HepG2 (cell line): Measurements from ENCODE around the gene APOC4. TPM values are rescaled to one million over a fixed set of nuclear protein-coding genes. Genes with fewer than 3 reads are reported as not detected.
A peak's percentile ranks its signal among the peaks of the same experiment; 100 is the strongest.

Experiments
- BRCA1 ChIP-seq: sonication (generic); formaldehyde crosslinking; IDR thresholded peaks from 2 replicates; pipeline ENCODE4 v1.4.0; 2020; ENCODE audit warnings: missing genetic modification reagents
- HMGA1 ChIP-seq: sonication (generic); formaldehyde crosslinking; conservative IDR thresholded peaks from 2 replicates; pipeline ENCODE4 v1.4.0; 2020; ENCODE audit warnings: missing genetic modification reagents
- IKZF4 ChIP-seq: sonication (generic); formaldehyde crosslinking; IDR thresholded peaks from 2 replicates; pipeline ENCODE4 v1.5.1; 2020; ENCODE audit warnings: borderline replicate concordance, mild to moderate bottlenecking, low read depth, missing genetic modification reagents; ENCODE audit errors: not compliant biosample characterization
- NFYC ChIP-seq: IDR thresholded peaks from 2 replicates; pipeline ENCODE4 v1.6.1; 2016; ENCODE audit warnings: missing genetic modification reagents, missing compliant biosample characterization
- NR2F1 ChIP-seq, 2 experiments: fragments of 450-650 bp in 1 of 2; formaldehyde crosslinking in 1 of 2; IDR thresholded peaks; 2 replicates each; pipeline versions ENCODE4 v1.5.0 to v1.6.1; 2016 to 2020; ENCODE audit warnings: mild to moderate bottlenecking in 1 of 2, missing compliant biosample characterization in 1 of 2, missing genetic modification reagents in 1 of 2, moderate library complexity in 1 of 2
- NR3C1 ChIP-seq: sonication (generic); formaldehyde crosslinking; IDR thresholded peaks from 2 replicates; pipeline ENCODE4 v1.4.0; 2020; ENCODE audit warnings: missing genetic modification reagents
- POGZ ChIP-seq: sonication (generic); formaldehyde crosslinking; IDR thresholded peaks from 2 replicates; pipeline ENCODE4 v1.4.0; 2020; ENCODE audit warnings: mild to moderate bottlenecking, missing genetic modification reagents
- RARA ChIP-seq: IDR thresholded peaks from 2 replicates; pipeline ENCODE4 v1.6.1; 2016; ENCODE audit warnings: missing genetic modification reagents, missing compliant biosample characterization
- SIN3B ChIP-seq: fragments of 150-350 bp; IDR thresholded peaks from 2 replicates; pipeline ENCODE4 v1.6.1; 2014; ENCODE audit warnings: low read length
- YEATS4 ChIP-seq: sonication (generic); formaldehyde crosslinking; IDR thresholded peaks from 2 replicates; pipeline ENCODE4 v1.4.0; 2020; ENCODE audit warnings: missing genetic modification reagents, borderline replicate concordance
- ZFP41 ChIP-seq: sonication (generic); formaldehyde crosslinking; IDR thresholded peaks from 2 replicates; pipeline ENCODE4 v1.4.0; 2020; ENCODE audit warnings: mild to moderate bottlenecking, missing genetic modification reagents, borderline replicate concordance
- ZNF142 ChIP-seq: sonication (generic); formaldehyde crosslinking; IDR thresholded peaks from 2 replicates; pipeline ENCODE4 v1.4.0; 2020; ENCODE audit warnings: missing genetic modification reagents
- ZNF274 ChIP-seq: sonication (generic); formaldehyde crosslinking; IDR thresholded peaks from 2 replicates; pipeline ENCODE4 v1.5.1; 2020; ENCODE audit warnings: mild to moderate bottlenecking, missing genetic modification reagents
- ZNF609 ChIP-seq: sonication (generic); formaldehyde crosslinking; IDR thresholded peaks from 2 replicates; pipeline ENCODE4 v1.4.0; 2020; ENCODE audit warnings: mild to moderate bottlenecking, missing genetic modification reagents, borderline replicate concordance
- ZNF891 ChIP-seq: sonication (generic); formaldehyde crosslinking; IDR thresholded peaks from 2 replicates; pipeline ENCODE4 v1.5.0; 2020; ENCODE audit warnings: mild to moderate bottlenecking, missing genetic modification reagents
- ZSCAN25 ChIP-seq: sonication (generic); formaldehyde crosslinking; IDR thresholded peaks from 2 replicates; pipeline ENCODE4 v1.8.0; 2022; ENCODE audit warnings: mild to moderate bottlenecking, missing genetic modification reagents
- polyA plus RNA-seq, 8 experiments: library from polyadenylated mRNA; depleted of rRNA in 3 of 8; stranded (reverse) in 7 of 8; unstranded in 1 of 8; fragments of >200 nt; fragmentation: Illumina TruSeq in 4 of 8; extraction: Trizol in 4 of 8; gene quantifications; 2 replicates each; pipeline versions ENCODE4 v1.2.1 to v1.2.3, GENCODE V29; 2011 to 2016; ENCODE audit warnings: low read depth in 4 of 8, missing spikeins in 1 of 8, mixed read lengths in 1 of 8; ENCODE audit not compliant: insufficient read depth in 1 of 8
- total RNA-seq, 5 experiments: library from RNA; depleted of rRNA; stranded (reverse); fragments of >200 nt; fragmentation: Illumina TruSeq; extraction: Trizol; gene quantifications; 2 replicates each; pipeline ENCODE4 v1.2.3, GENCODE V29; 2016; ENCODE audit warnings: low read depth in 1 of 5

The APOC4 gene
- total and polyA plus RNA-seq, 2 of the 13 experiments (the other 11 are each of a cell fraction or from before 2014, with no cell fraction given): 0.46 TPM; not detected in 1

- TF ChIP-seq ZNF142 (CRISPR knock-in tag): 0 out of 2 replicates have a peak, but pooled peaks have one; percentile 19
- peak; percentile 36 for TF ChIP-seq ZNF274
- TF ChIP-seq NR3C1: no peak
- TF ChIP-seq ZNF609 (CRISPR knock-in tag): peak; percentile 83; the same call in 1 of the 2 replicates
- TF ChIP-seq BRCA1 (CRISPR knock-in tag): 0 out of 2 replicates have a peak, but pooled peaks have one; percentile 41
- peak; percentile 91 for TF ChIP-seq ZSCAN25 (CRISPR knock-in tag)
- peak; percentile 19; the same call in 1 of the 2 replicates for TF ChIP-seq POGZ (CRISPR knock-in tag)
- peak; percentile 95 for TF ChIP-seq NR2F1 (CRISPR knock-in tag; IDR thresholded peaks at IDR 0.05)
- TF ChIP-seq ZFP41: no peak
- TF ChIP-seq RARA: peak; percentile 97
- TF ChIP-seq YEATS4: peak; percentile 83
- no peak for TF ChIP-seq SIN3B
- TF ChIP-seq NFYC (CRISPR knock-in tag): no peak
- TF ChIP-seq ZNF891: peak; percentile 75; the same call in 1 of the 2 replicates
- no peak for TF ChIP-seq IKZF4
- TF ChIP-seq HMGA1 (CRISPR knock-in tag): no peak
These were observed 38.2 kb upstream of the APOC4 start (continued) for GRCh38 chr19:44903602-44904425.
